ENCODE data around the gene AKT2.
A peak's percentile ranks its signal among the peaks of the same experiment; 100 is the strongest.
"Not testable (repeated sequence)": the region's sequence is repeated elsewhere in the genome, so short reads cannot be mapped to it uniquely, and the experiment has no call there.

The AKT2 gene

DNA sequence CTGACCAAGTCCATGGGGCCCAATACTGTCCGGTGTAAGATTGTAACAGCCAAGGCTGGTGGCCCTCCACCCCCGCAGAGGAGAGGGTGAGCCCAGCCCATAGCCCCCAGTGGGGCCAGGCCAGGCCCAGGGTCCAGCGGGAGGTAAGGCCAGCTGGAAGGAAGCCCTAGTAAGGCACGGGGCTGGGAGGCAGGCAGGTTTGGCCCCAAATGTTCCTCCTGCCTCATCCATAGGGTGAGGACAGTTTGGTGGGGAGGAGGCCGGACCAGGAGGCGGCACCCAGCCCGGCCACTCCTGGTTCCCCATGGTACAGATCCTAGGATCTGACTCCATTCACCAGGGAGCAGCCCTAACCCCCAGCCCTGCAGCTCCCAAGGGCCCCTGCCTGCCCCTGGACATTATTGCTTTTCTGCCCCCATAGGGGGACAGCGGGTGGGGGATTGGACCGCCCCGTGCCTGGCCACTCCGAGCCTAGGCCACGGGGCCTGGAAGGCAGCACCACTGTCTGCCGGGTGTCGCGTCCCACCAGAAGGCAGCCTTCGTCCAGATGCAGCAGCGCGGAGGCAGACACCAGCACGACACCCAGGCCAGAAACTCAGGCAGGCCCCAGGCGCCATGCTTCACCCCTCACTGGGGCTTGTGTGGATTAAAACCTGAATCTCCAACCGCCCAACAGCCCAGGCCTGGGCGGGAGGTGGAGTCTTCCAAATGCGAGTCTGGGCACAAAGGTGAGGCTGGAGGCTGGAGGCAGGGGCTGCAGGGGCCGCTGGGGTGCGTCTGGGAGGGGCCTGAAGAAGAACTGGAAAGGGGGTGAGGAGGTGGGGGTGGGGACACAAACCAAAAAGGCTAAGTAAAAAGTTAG lies 52.0 kb downstream of the AKT2 start:
- DNase-seq, result no peak

DNA sequence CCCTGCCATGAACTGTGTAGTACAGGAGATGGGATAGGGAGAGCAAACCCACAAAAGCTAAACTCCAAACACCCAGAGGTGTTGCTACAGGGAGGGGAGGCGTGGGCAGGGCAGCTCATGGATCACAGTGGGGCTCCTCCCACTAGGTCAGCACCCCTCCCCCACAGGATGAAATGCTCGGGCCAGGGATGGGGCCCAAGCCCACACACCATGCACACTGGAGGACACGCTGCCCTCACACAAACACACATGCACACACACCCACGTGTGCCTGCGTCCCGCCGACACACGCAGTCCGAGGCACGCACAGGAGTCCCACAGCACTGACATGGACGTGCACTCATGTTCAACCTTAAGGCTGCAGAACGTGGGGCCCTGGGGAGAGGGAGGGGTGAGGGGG lies 52.7 kb downstream of the AKT2 start:
- no peak for DNase-seq

DNA sequence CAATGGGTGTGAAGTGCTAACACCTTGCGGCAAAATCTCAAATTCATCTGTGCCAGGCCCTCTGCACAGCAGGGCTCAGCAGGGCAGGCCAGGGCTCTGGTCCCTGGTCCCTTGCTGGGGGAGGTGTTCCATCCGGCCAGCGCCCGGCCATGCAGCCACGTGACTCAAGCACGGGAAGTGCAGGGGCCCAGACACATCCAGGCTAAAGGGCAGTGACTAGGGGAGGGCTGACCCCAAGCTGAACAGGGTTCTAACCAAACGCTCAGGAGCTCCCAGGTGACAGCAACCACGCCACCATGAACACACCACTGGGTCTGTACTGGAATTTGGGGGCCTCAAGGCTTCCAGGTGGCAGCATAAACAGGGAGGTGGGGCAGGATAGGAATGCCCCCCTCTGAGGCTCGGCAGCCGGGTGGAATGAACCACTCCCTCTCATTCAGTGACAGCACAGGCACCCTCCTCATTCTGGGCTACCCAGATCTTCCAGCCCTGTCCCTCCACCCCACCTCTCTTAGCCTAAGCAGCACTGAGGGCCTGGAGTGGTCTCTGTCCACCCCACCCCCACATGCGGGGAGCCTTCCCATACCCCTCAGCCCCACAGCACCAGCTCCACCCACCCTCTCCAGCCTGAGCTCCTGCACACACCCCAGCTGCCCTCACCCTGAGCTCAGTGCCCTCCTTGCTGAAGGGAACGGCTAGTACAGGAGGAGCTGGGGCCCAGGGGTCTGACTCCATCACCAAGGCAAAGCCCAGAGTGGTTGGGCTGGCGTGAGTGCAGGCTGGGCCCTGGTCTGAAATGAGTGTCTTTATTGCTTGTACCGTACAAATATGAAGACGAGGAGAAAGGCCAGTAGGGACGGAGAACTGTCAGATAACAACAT lies 53.4 kb downstream of the AKT2 start:
- DNase-seq, result no peak

DNA sequence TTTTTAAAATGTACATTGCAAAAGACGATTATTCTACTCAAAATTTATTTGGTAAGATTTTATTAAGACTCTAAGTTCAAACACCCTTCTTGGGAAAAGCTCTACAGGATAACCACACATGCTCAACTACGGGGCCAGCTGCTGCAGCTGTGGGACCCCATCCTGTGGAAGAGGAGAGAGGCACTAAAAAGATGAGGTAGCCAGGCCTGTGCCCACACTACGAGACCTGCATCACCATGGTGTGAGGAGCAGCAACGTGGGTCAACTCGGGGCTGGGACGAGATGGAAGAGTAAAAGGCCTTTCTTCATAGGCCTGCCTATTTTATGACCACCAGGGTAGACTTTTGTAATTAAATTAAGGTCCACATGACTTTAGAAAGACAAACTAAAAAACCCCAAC lies 54.1 kb downstream of the AKT2 start:
- DNase-seq, result no peak

DNA sequence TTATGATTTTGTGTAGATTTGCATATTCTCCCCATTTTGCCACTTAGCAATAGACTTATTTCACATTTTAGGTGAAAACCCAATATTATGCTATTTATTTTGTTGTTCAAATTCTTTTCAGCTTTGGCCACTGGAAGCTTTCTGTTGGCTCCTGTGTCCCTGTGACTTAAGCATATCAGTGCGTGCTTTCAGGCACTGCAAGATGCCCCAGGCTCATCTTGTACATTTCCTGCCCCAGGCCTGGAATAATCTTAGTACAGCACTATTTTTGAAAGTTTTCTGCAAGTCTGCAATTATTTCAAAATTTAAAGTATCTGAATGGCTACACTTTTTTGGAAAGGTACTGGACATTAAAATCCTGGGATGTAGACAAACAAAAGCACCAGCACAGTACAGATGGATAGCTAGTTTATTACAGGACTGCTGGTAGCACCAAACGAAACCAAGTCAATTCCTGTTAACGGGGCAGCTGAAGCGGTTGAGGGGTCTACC lies 55.2 kb downstream of the AKT2 start:
- DNase-seq, result no peak

DNA sequence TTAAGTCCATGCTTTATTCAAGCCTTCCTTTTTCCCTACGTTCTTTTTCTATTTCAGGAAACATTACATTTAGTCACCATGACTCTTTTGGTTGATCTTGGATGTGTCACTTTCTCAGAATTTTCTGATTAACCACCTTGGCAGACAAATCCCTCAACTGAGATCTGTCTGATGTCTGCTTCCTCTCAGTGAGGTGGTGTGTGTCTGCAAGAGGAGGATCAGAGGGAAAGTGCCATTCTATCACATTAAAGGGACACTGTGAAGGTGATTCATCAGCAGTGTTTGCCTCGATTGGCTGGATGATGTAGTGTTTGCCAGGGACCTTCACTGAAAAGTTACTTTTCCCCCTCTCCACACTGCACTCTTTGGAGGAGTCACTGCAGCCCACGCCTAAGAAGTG lies 55.7 kb downstream of the AKT2 start:
- peak; percentile 25 for DNase-seq

DNA sequence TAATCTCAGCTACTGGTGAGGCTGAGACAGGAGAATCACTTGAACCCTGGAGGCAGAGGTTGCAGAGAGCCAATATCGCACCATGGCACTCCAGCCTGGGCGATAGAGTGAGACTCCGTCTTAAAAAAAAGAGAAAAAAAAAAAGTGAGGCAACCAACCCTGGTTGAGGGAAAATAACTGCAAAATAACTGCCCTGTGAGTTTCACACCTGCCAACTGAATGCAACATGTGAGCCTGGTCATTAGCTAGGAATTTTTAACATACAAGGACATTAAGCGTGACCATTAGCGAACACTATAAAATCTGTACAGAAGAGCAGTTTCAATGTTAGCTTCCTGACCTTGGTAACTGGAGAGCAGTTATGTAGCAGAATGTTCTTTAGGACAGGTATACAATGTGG lies 56.3 kb downstream of the AKT2 start:
- no peak for DNase-seq

DNA sequence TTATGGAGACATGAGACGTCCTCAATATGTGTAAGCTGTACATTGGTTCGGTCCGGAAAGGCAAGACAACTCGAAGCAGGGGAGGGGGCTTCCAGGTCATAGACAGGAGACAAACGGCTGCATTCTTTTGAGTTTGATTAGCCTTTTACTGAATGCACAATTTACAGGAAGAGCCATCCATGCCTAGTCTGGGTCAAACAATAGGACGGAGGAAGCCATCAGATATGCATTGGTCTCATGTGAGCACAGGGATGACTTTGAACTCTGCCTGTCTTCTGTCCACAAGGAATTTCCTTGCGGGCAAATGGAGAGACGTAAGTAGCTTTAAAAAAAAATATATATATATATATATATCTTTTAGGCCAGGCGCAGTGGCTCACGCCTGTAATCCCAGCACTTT lies 56.8 kb downstream of the AKT2 start:
- DNase-seq, result no peak

DNA sequence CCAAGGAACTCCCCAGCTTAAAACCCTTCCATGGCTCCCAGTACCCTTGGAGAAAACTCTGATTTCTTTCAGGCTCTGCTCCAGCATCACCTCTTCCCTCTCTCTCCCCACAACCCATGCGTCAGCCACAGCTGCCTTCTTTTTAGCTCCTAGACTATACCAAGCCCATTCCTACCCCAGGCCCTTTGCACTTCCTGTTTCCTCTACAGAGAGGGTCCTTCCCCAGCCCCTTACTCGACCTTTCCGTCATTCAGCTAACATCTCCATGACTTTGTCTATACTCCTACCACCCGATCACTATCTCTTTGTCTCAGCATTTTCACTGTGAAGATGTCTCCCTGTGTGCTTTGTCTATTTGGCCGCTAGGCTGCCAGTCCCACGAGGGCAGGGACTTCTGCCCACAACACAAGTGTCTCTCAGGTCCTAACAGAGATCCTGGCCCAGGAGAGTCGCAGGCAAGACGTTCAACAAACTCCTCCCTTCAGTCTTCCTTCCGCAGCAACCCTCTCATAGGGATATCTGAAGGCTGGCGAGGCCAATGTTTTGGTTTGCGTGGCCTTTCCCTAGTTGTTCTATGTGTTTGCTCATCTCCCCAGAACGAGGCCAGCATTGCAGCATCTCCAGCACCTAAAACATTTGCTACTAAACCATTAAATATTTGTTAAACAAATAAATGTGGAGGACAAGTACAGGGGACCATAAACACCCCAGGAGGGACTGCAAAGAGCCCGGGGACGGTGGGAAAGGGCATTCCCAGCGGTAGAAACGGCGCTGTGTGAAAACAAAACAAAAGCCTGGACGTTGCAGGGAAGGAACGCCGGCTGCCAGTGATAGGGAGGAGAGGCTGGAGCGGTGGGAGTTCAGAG lies 59.5 kb downstream of the AKT2 start:
- peak; percentile 76 for DNase-seq

DNA sequence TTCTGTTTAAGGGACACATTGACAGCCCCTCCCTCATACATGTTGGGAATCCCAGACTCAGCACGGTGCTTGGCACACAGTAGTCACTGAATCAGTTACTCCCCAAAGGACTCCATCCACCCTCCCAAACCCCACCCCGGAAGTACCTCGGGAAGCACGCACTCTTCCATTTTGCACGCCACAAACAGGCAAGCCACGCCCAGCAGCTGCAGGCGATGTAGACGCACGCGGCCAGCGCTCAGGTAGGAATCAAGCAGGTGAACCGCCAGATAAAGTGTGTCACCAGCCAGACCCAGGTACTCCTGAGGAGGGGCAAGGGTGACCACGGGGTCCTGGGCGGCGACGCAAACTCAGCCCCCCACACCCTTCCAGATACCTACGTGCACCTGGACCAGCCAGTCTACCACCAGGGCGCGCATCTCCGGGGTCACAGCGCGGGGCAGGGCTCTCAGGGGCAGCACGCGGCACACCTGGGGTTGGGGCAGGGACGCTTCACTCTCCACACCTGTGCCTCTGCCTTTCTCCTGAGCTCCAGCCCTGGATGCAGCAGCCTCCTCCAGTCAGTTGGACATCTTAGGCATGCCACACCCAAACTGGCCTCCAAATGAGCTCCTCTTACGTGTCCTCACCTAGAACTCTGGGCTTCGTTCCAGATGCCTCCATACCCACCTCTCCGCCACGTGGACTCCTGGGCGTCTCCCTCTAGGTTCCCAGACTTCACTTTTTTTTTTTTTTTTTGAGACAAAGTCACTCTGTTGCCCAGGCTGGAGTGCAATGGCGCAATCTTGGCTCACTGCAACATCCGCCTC lies 60.6 kb downstream of the AKT2 start:
- DNase-seq, result peak; percentile 24

DNA sequence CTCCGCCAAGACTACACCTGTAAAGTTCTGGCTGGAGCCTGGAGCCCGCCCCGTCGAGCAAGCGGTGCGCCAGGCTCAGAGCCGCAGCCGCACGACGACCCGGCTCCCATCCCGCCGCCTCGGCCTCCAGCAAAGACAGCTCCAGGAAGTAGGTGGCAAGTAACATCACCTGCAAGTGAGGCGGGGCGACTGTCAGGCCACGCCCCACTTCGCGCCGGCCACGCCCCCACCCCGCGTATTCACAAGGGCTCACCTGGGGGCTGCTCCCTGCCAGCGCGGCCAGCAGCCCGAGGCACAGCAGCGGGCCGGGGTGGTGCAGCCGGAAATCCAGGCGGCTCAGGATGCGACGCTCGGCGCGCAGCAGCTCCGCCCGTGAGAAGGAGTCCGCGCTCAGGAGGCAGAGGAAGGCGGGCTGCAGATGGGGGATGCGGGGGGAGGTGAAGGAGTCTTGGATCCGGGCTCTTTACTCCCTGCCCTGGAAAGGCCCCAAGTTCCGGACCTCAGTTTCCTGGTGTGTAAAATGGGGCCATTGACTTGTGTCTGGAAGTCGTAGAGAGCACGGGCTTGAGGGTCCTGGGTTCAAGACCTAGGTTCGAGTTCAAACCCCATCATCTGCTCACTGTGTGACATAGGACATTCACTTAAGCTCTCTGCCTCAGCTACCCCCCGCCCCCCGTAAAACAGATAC lies 61.9 kb downstream of the AKT2 start:
- DNase-seq, result no peak

DNA sequence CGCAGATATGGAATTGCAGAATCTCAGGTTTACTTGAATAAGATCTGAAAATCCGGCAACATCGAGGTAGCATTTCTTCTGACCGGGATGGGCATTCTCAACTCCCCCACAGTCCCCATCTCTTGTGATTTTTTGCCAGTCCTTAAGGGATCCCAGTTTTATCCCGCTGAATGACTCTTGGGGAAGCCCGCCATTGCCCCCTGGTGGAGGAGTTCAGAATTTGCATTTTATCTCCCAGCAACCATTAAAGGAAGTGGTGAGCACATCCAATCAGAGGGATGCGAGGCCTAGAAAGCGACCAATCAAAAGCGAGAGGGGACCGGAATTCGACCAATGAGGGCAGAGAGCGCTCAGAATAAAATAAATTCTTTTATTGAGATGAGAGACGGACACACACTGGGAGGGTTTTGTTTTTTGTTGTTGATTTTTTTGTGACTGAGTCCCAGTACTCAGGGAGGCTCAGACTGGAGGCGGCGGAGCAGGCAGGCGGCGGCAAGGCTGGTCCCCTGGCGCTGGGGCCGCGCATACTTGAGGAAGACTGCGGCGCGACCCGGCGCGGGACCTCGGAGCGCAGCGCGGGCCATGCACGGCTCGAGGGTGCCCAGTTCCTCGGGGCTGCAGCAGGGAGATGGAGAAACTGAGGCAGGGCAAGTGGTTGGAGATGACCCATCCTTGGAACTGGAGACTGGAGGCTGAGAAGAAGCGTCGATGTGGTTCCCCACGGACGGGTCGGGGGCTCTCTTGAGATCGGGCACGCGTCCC lies 63.1 kb downstream of the AKT2 start:
- DNase-seq, result peak; percentile 95

DNA sequence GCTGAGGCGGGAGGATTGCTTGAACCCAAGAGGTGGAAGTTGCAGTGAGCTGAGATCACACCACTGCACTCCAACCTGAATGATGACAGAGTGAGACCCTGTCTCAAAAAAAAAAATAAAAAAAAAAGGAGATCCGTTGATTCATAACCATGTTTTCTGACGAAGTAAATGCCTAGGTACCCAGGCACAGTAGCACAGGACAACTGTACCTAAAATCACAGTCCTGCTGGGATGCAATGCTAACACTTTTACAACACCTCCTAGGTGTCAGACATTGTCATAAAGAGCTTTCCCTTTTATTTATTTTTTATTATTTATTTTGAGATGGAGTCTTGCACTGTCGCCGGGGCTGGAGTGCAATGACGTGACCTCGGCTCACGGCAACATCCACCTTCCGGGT lies 64.5 kb downstream of the AKT2 start:
- DNase-seq, result no peak

DNA sequence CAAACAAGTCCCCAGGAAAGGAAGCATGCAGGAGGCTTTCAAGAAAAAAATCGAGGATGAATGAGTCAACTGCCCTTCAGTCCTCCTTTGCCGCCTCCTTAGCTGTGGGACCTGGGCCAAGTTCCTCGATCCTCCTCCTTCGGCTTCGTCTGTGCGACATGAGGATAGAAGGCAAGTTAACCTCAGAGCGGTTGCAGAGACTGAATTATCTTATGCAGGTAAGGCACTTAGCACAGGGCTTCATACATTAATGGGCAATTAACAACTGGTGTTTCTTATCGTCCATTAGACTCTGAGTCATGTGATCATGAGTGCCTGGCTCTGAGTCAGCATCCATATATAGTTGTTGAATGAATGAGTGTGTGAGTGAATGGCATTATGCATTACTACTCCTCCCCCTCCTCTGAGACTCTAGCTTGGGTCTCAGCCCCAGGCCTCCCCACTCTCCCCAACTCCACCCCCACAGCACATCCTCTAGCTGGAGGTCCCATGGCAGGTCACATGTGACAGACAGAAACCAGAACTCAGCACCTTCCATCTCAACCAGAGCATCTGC lies 65.3 kb downstream of the AKT2 start:
- peak; percentile 90 for DNase-seq

DNA sequence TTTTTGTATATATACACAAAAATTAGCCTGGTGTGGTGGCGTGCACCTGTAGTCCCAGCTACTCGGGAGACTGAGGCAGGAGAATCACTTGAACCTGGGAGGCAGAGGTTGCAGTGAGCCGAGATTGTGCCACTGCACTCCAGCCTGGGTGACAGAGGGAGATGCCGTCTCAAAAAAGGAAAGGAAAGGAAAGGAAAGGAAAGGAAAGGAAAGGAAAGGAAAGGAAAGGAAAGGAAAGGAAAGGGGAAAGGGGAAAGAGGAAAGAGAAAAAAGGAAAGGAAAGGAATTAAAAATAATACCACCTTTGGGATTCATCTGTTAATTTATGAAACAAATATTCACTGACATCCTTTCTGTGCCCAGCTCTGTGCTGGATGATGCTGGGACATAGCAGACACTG lies 66.1 kb downstream of the AKT2 start:
- DNase-seq, result not testable (repeated sequence)

DNA sequence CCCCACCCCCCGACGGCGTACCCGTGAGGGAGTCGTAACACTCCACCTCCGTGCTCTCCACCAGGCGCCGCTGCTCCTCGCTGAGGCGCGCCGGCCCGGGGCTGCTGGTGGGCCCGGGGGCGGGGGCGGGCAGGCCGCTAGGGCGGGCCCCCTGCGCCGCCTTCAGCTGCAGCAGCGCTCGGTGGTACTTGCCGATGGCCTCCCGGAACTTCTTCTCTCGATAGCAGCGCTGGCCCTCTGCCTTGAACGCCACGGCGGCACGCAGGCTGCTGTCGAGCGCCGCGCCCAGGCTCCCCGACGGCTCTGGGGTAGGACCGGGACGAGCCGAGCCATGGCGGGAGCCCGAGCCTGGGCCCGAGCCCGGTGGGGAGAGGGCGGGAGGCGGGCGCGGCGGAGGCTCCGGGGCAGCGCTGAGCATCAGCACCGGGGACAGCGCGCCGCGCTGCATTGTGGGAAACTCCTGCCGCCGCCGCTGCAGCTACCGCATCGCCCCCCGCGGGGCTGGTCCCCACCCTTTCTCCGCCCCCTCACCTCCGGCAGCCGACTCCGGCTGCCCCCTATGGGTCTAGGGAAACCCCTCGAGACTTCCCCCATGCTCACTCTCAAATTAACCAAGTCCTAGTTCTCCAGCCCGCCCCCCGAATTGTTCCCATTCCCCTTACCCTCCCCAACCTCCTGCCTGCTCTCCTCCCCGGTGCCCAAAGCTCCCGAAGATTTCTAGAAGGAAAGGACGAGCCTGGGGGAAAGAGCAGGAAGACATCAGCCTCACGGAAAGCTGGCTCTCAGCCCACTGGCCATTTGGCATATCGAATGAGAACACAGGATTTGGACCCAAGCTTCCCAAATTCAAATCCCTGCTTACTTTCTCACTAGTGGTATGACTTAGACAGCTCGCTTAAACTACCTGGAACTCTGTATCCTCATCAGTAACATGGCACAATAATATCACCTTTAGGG lies 66.9 kb downstream of the AKT2 start, which contains the start of gene TTC9B:
Gene TTC9B, minus strand, starts transcription at position 451 of the 957 bp plus-strand sequence. Its CDS starts 3 bp downstream, at position 448.
- DNase-seq, result peak; percentile 62

DNA sequence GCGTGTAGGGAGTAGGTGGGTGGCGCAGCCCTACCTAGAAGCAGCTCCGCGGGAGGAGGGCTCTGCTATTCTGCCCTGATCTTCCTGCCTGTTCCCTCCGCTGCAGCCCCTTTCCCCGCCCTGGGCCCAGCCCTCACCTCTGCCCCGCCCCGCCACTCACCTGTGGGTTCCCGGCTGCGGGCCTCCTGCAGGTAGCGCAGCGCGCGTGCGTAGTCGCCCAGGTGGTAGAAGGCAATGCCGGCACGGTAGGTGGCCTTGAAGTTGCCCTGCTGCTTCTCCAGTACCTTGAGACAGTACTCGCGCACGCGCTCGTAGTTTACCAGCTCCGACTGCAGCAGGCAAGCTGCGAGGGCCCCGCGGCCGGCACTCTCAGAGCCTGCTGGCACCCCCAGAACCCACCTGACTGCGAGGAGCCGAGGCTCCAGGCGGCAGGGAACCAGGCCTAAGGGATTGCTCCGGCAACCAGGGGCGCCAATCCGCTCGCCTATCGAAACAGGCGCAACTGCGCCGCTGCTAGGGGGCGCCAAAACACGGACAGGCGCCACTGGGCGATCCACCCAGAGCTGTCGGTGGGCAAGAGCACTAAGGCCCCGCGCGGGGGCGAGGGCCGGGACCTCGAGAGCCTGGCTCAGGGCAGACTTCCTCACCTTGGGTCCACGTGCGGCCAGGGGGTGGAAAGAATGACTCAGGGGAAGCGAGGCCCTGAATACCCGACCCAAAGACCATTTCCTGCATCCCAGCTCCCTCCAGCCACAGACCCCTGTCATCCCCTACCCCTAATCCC lies 67.9 kb downstream of the AKT2 start:
- peak; percentile 99 for DNase-seq

DNA sequence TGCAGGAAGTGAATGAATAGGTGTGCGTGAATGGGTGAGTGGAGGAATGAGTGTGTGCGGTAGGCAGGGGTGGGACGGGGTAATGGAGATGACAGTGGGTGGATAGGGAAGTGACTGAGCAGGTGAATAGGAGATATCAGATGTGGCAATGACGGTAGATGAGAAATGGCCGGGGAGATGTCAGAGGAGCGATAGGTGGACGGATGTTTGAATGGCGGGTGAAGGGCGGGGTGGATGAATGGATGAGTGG lies 68.4 kb downstream of the AKT2 start:
- DNase-seq, result no peak
